Measurements from ENCODE around the gene ATP1A1. TPM values are rescaled to one million over a fixed set of nuclear protein-coding genes. Genes with fewer than 3 reads are reported as not detected.

The ATP1A1 gene
- total and polyA plus RNA-seq, 2 donors (not counting 3 experiments of a cell fraction or from before 2014, with no cell fraction given) = 263 to 325 TPM

- BruUV-seq (replicated peaks) = no TSS peak
- H3K27ac ChIP-seq (ENCODE audit: insufficient read depth, low read depth, low read length) = no peak overlapping the region
- no peak overlapping the region for H2AFZ ChIP-seq (ENCODE audit: low read depth, low read length)
- intact Hi-C loops (cut with micrococcal nuclease) (no loop called here), dilution Hi-C loops (cut with MboI; ENCODE audit: extremely low pct_ligation_motif_present, low sequenced_read_pairs) (no loop called here)
- POLR2A ChIA-PET = no interaction called here
- DNase-seq (ENCODE audit: low read depth, low spot score) (no peak), FAIRE-seq (no peak)
- no peak overlapping the region for H3K4me2 ChIP-seq (ENCODE audit: insufficient read depth, low read length)
- no peaks in the 10 kb centered on the region for H3K9me3 ChIP-seq (replicated peaks; ENCODE audit: control insufficient read depth, insufficient read depth, low read length)
- H3K9ac ChIP-seq (replicated peaks; ENCODE audit: extremely low read depth, insufficient read depth, low read length) = no peak overlapping the region
- H3K4me1 ChIP-seq (ENCODE audit: control insufficient read depth, extremely low read depth, insufficient read depth, low read length) = no peaks in the 10 kb centered on the region
- H3K79me2 ChIP-seq (ENCODE audit: control insufficient read depth, insufficient read depth, low read length) = no peaks in the 10 kb centered on the region
- H3K9me1 ChIP-seq (replicated peaks; ENCODE audit: control insufficient read depth, extremely low read depth, insufficient read depth, low read length) = no peaks in the 10 kb centered on the region
- TF ChIP-seq CTCF (IDR thresholded peaks at IDR 0.05; ENCODE audit: extremely low read depth in 1 of 2, insufficient read depth in 1 of 2, low read depth in 1 of 2, low read length in 2 of 2) (no peak), MAX (IDR thresholded peaks at IDR 0.05; ENCODE audit: insufficient read depth, insufficient read length) (no peak), POLR2A (IDR thresholded peaks at IDR 0.05; ENCODE audit: low read depth, low read length) (no peak), MYC (IDR thresholded peaks at IDR 0.05; ENCODE audit: low read depth, low read length) (no peak), EZH2 (IDR thresholded peaks at IDR 0.05; ENCODE audit: borderline replicate concordance, low read depth, low read length, severe bottlenecking) (no peak), GATA2 (IDR thresholded peaks at IDR 0.05; ENCODE audit: insufficient read depth, insufficient read length, low read depth, low read length) (no peak), JUN (IDR thresholded peaks at IDR 0.05; ENCODE audit: borderline replicate concordance, insufficient read depth, insufficient read length, low read depth) (no peak), POLR2AphosphoS5 (IDR thresholded peaks at IDR 0.05; ENCODE audit: insufficient read depth, low read depth, low read length) (no peak), FOS (IDR thresholded peaks at IDR 0.05; ENCODE audit: borderline replicate concordance, insufficient read depth, low read length) (no peak)
- CTCF ChIA-PET = interaction anchor here (1.1 to 10.4 kb wide), 4 partner anchors 10 to 268 kb away, joined by 3 to 97 read pairs (median 5); no protein-coding TSS in a partner anchor
- no peaks in the 10 kb centered on the region for H3K27me3 ChIP-seq (ENCODE audit: control insufficient read depth in 2 of 2, insufficient read depth in 2 of 2, low read length in 2 of 2)
- no peaks in the 10 kb centered on the region for H4K20me1 ChIP-seq (replicated peaks; ENCODE audit: control insufficient read depth, extremely low read depth, insufficient read depth, low read length)
- H3K36me3 ChIP-seq (ENCODE audit: control insufficient read depth in 2 of 2, extremely low read depth in 1 of 2, insufficient read depth in 2 of 2, low read length in 2 of 2) = peaks cover 29 to 44% of the 10 kb centered on the region in 2 experiments
- no peak overlapping the region for H3K4me3 ChIP-seq (replicated peaks in 1 of 3; ENCODE audit: insufficient read depth in 1 of 3, low read depth in 1 of 3, low read length in 3 of 3)
Observed at GRCh38 chr1:116407033-116407432, 34.0 kb downstream of the ATP1A1 start.
